Measurements from ENCODE around the gene RELA.
"Not testable (repeated sequence)": the region's sequence is repeated elsewhere in the genome, so short reads cannot be mapped to it uniquely, and the experiment has no call there.

The RELA gene

GRCh38 chr11:65663639-65664200 is 1.0 kb upstream of the RELA start:
- peak in 1 of 5 experiments; percentile 53 for DNase-seq

- no peak for DNase-seq
Measured at GRCh38 chr11:65662247-65662798, 393 bp downstream of the RELA start.

GRCh38 chr11:65661599-65662246 is 993 bp downstream of the RELA start:
- no peak for DNase-seq

GRCh38 chr11:65660908-65661307 is 1.8 kb downstream of the RELA start:
- DNase-seq = not testable (repeated sequence)

GRCh38 chr11:65660038-65660437 is 2.7 kb downstream of the RELA start:
- no peak for DNase-seq

GRCh38 chr11:65658174-65659021 is 4.3 kb downstream of the RELA start:
- no peak for DNase-seq

- no peak for DNase-seq
Measured at GRCh38 chr11:65657426-65657825, 5.3 kb downstream of the RELA start.

- no peak for DNase-seq
Measured at GRCh38 chr11:65655570-65656332, 7.0 kb downstream of the RELA start.

GRCh38 chr11:65654375-65655349 is 8.1 kb downstream of the RELA start:
- no peak for DNase-seq

- DNase-seq = no peak
Measured at GRCh38 chr11:65653229-65654225, 9.2 kb downstream of the RELA start.

GRCh38 chr11:65652511-65653228 is 10.0 kb downstream of the RELA start:
- peak; percentile 92 to 98 (median 93) for DNase-seq

- DNase-seq = no peak
Measured at GRCh38 chr11:65651589-65652510, 10.9 kb downstream of the RELA start.

GRCh38 chr11:65651339-65651588 is 11.5 kb downstream of the RELA start:
- DNase-seq = no peak

- no peak for DNase-seq
Measured at GRCh38 chr11:65650547-65651338, 12.0 kb downstream of the RELA start.

- DNase-seq = no peak
Measured at GRCh38 chr11:65649656-65650546, 12.8 kb downstream of the RELA start.

GRCh38 chr11:65648997-65649493 is 13.7 kb downstream of the RELA start:
- no peak for DNase-seq

Measured in T-helper 2 cell (primary cell).